Liver (tissue), 9 donors: Measurements from ENCODE around the gene NRN1. TPM values are rescaled to one million over a fixed set of nuclear protein-coding genes. Genes with fewer than 3 reads are reported as not detected.

Experiments used
- DNase-seq: peaks from one replicate; pipeline ENCODE4 v3.0.0-alpha.2; 2017; ENCODE audit warnings: low spot score
- H3K27ac ChIP-seq, 2 donors: one replicate each; pipeline ENCODE4 v1.7.0; 2013; ENCODE audit warnings: inconsistent platforms in 2 of 2, low read length in 2 of 2, control low read depth in 1 of 2, low read depth in 1 of 2, mild to moderate bottlenecking in 1 of 2
- H3K27me3 ChIP-seq, 4 donors: one replicate each; pipeline versions ENCODE4 v1.6.1 to v1.7.0; 2013; ENCODE audit warnings: low read length in 3 of 4, inconsistent platforms in 1 of 4, mild to moderate bottlenecking in 1 of 4, moderate library complexity in 1 of 4; ENCODE audit not compliant: control insufficient read depth in 4 of 4, insufficient read depth in 4 of 4
- H3K36me3 ChIP-seq, 4 donors: one replicate each; pipeline versions ENCODE4 v1.6.1 to v1.7.0; 2013; ENCODE audit warnings: low read length in 3 of 4, mild to moderate bottlenecking in 3 of 4, low read depth in 1 of 4, moderate library complexity in 1 of 4; ENCODE audit not compliant: control insufficient read depth in 4 of 4, insufficient read depth in 3 of 4
- H3K4me1 ChIP-seq, 4 donors: one replicate each; pipeline versions ENCODE4 v1.6.1 to v1.7.0; 2013; ENCODE audit warnings: low read length in 3 of 4, mild to moderate bottlenecking in 3 of 4, moderate library complexity in 1 of 4; ENCODE audit not compliant: control insufficient read depth in 4 of 4, insufficient read depth in 4 of 4
- H3K4me3 ChIP-seq, 3 donors: one replicate each; pipeline versions ENCODE4 v1.6.1 to v1.7.0; 2013; ENCODE audit warnings: low read length in 3 of 3, control low read depth in 1 of 3, low read depth in 1 of 3, mild to moderate bottlenecking in 1 of 3
- H3K9ac ChIP-seq, 2 donors: one replicate each; pipeline ENCODE4 v1.7.0; 2013; ENCODE audit warnings: low read length in 2 of 2, mild to moderate bottlenecking in 2 of 2, moderate library complexity in 2 of 2, control low read depth in 1 of 2, low read depth in 1 of 2
- H3K9me3 ChIP-seq, 4 donors: one replicate each; pipeline versions ENCODE4 v1.6.1 to v1.7.0; 2013; ENCODE audit warnings: low read length in 3 of 4; ENCODE audit not compliant: control insufficient read depth in 4 of 4
- ATF3 ChIP-seq: IDR thresholded peaks from 2 replicates; pipeline ENCODE4 v1.6.1; 2016; ENCODE audit warnings: antibody characterized with exemption
- CTCF ChIP-seq: fragments of 150-350 bp; IDR thresholded peaks from 2 replicates; pipeline ENCODE4 v1.5.1; 2017; ENCODE audit warnings: improper control_type of control experiment, low read depth, low read length; ENCODE audit not compliant: missing input control
- EGR1 ChIP-seq, 2 donors: IDR thresholded peaks; 2 replicates each; pipeline ENCODE4 v1.6.1; 2016 to 2018; ENCODE audit warnings: antibody characterized with exemption in 2 of 2, low read depth in 2 of 2
- FOXA1 ChIP-seq: IDR thresholded peaks from 2 replicates; pipeline ENCODE4 v1.6.1; 2016; ENCODE audit warnings: antibody characterized with exemption
- FOXA2 ChIP-seq: IDR thresholded peaks from 2 replicates; pipeline ENCODE4 v1.6.1; 2016; ENCODE audit warnings: antibody characterized with exemption
- GABPA ChIP-seq, 2 donors: IDR thresholded peaks in 1 of 2; conservative IDR thresholded peaks in 1 of 2; 2 replicates each; pipeline ENCODE4 v1.6.1; 2016; ENCODE audit warnings: antibody characterized with exemption in 2 of 2, mild to moderate bottlenecking in 1 of 2, moderate library complexity in 1 of 2
- HNF4A ChIP-seq, 2 donors: conservative IDR thresholded peaks; 2 replicates each; pipeline ENCODE4 v1.6.1; 2016; ENCODE audit warnings: antibody characterized with exemption in 2 of 2, mild to moderate bottlenecking in 2 of 2
- HNF4G ChIP-seq: IDR thresholded peaks from 2 replicates; pipeline ENCODE4 v1.6.1; 2016; ENCODE audit warnings: antibody characterized with exemption
- JUND ChIP-seq, 2 donors: IDR thresholded peaks; 2 replicates each; pipeline ENCODE4 v1.6.1; 2016; ENCODE audit warnings: antibody characterized with exemption in 2 of 2
- NR2F2 ChIP-seq: IDR thresholded peaks from 2 replicates; pipeline ENCODE4 v1.6.1; 2016; ENCODE audit warnings: antibody characterized with exemption
- RAD21 ChIP-seq, 2 donors: IDR thresholded peaks; 2 replicates each; pipeline ENCODE4 v1.6.1; 2016; ENCODE audit warnings: antibody characterized with exemption in 2 of 2, mild to moderate bottlenecking in 2 of 2
- RXRA ChIP-seq, 2 donors: IDR thresholded peaks; 2 replicates each; pipeline ENCODE4 v1.6.1; 2017 to 2018; ENCODE audit warnings: antibody characterized with exemption in 2 of 2, mild to moderate bottlenecking in 1 of 2
- SP1 ChIP-seq: IDR thresholded peaks from 2 replicates; pipeline ENCODE4 v1.6.1; 2018; ENCODE audit warnings: antibody characterized with exemption, mild to moderate bottlenecking
- TAF1 ChIP-seq: conservative IDR thresholded peaks from 2 replicates; pipeline ENCODE4 v1.6.1; 2016; ENCODE audit warnings: antibody characterized with exemption, mild to moderate bottlenecking
- YY1 ChIP-seq: IDR thresholded peaks from 2 replicates; pipeline ENCODE4 v1.6.1; 2016; ENCODE audit warnings: antibody characterized with exemption, mild to moderate bottlenecking
- ZBTB33 ChIP-seq: IDR thresholded peaks from 2 replicates; pipeline ENCODE4 v1.6.1; 2016; ENCODE audit warnings: antibody characterized with exemption
- WGBS: extraction: QIAGEN DNeasy Blood & Tissue Kit; methylation state at CpG from one replicate; pipeline ENCODE4 v1.1.7; 2013; 5-methylcytosine and 5-hydroxymethylcytosine counted together
- polyA plus RNA-seq, 2 donors: library from polyadenylated mRNA; stranded (reverse) in 1 of 2; unstranded in 1 of 2; fragments of 200-250 nt in 1 of 2; fragments of >200 nt in 1 of 2; fragmentation: Nextera tagmentation in 1 of 2; extraction: Ambion mirVana in 1 of 2; gene quantifications; one replicate each; pipeline versions ENCODE4 v1.2.1 to v1.2.3, GENCODE V29; 2013 to 2015
- total RNA-seq, 2 donors: library from RNA; depleted of rRNA; stranded (reverse); fragments of >200 nt; gene quantifications; one replicate each; pipeline ENCODE4 v1.2.3, GENCODE V29; 2014
- TF ChIP-seq, protein P1 (sequence below): IDR thresholded peaks from 2 replicates; pipeline ENCODE4 v1.6.1; 2016; ENCODE audit warnings: antibody characterized with exemption
- donor health status: healthy.
- donor health status: healthy.
- donor health status: healthy.
- donor health status: healthy.
- donor health status: healthy.

The NRN1 gene
- total and polyA plus RNA-seq, 4 donors = 1.2 to 2.9 (median 1.6) TPM

DNA sequence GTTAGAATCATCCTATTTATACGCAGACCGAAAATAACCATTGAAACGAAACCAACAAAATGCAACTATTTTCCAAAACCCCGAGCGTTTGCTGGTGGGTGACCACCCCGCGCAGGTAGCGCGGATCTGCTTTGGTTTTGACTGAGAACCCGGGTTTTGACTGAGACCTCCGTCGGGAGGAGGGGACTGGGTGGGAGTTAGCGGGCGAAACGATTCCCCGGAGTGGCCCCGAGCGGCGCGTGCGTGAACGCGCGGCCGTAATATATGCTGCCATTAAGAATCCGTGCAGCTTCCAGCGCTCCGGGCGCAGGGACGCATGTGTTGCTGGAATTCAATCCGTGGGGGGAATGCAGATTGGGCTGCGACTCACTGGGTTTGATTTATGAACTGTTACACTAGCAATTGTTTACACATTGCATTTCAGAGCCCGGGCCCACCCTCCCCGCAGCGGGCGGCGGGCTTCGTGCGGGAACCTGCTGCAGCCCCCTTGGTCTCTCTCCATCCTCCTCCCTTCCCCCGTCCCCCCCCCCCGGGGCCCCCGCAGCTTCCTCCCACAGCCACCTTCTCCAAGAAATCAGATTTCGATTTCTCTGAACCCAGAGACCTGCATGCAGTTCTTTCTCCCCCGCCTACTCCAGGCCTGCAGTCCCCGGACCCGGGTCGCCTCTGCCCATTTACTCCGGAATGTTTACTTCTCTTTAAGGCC lies 9.9 kb downstream of the NRN1 start:
- Histone ChIP-seq H3K9ac (peak overlapping the region in 1 of 2 donors; percentile 38), H3K27me3 (peaks cover 0 to 36% (median 12%) of the 10 kb centered on the region in 4 donors), H3K4me3 (peak overlapping the region; percentile 42 to 76 (median 67)), H3K9me3 (peaks cover 0 to 3% (median 0%) of the 10 kb centered on the region in 4 donors), H3K27ac (peak overlapping the region; percentile 38 to 53), H3K4me1 (peaks cover 8 to 26% (median 14%) of the 10 kb centered on the region in 4 donors), H3K36me3 (no peaks in the 10 kb centered on the region)
- DNase-seq = no peak
- TF ChIP-seq SP1 (no peak), YY1 (peak; percentile 13), NR2F2 (no peak)
- 3% methylated on average over 48 of the region's 48 CpGs for WGBS

DNA sequence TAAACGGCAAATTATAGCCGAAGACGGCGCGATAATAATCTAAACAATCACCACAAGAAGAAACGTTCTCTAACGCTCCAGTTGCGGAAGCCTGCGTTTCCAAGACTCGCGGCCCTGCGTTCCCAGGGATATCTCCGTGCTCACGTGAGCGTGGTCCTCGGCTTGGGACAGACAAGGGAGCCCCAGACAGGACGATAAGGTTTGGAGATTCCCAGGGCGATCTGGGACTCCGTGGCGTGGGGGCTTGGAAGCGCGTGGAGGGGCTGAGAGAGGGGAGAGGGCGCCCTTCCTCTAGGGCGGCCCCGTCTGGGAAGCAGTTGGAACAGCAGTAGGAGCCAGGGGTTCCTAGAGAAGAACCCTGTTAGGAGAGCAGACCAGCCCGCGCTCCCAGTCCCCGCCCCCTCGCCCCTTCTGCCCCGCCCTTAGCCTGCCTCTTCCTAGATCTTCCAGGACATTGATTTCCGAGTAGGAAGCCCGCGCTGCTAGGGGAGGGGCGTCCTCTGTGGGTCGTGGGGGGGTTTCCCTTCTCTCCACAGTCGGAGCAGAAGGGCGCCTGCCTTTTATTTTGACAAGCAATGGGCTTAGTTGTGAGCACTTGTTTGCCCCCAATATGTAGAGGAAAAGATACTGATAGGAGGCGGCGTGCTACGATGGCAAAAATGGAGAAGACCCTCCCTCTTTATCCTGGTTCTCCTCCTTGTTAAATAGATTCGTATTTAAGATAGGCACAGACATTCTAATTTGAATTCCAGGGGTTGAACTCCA lies 10.6 kb downstream of the NRN1 start:
- no peak for DNase-seq
- H3K9me3 ChIP-seq = peaks cover 0 to 3% (median 0%) of the 10 kb centered on the region in 4 donors
- H3K9ac ChIP-seq = peak overlapping the region in 1 of 2 donors; percentile 38
- TF ChIP-seq NR2F2 = no peak
- TF ChIP-seq HNF4A (conservative IDR thresholded peaks at IDR 0.05) = no peak
- H3K4me1 ChIP-seq = peaks cover 8 to 24% (median 12%) of the 10 kb centered on the region in 4 donors
- 7% methylated on average over 41 of the region's 41 CpGs for WGBS
- H3K4me3 ChIP-seq = peak overlapping the region in 2 of 3 donors; percentile 67 to 76
- H3K36me3 ChIP-seq = no peaks in the 10 kb centered on the region
- H3K27me3 ChIP-seq = peaks cover 0 to 29% (median 10%) of the 10 kb centered on the region in 4 donors
- H3K27ac ChIP-seq = peak overlapping the region; percentile 22 to 31

DNA sequence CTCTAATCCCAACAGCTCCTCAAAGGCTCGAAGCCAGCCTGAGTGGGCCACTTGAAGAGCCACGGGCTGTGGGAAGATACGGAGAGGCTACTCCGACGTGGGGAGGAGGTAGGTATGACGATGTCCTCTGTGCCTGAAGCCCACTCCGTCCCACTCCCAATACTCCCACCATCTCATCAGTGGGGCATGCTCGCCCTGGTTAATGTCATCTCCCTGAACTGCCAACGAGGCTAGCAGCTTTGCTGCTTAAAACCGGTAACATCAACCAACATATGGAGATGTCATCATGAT lies 11.1 kb downstream of the NRN1 start:
- Histone ChIP-seq H3K27ac (peak overlapping the region in 1 of 2 donors; percentile 7), H3K36me3 (no peaks in the 10 kb centered on the region), H3K9me3 (peaks cover 0 to 3% (median 0%) of the 10 kb centered on the region in 4 donors), H3K9ac (no peak overlapping the region), H3K4me3 (peak overlapping the region in 1 of 3 donors; percentile 67), H3K27me3 (peaks cover 0 to 26% (median 10%) of the 10 kb centered on the region in 4 donors), H3K4me1 (peaks cover 8 to 24% (median 12%) of the 10 kb centered on the region in 4 donors)
- DNase-seq = no peak
- TF ChIP-seq TAF1 = no peak
- no peak for TF ChIP-seq SP1
- TF ChIP-seq ATF3 = no peak
- no peak for TF ChIP-seq ZBTB33
- TF ChIP-seq HNF4A (conservative IDR thresholded peaks at IDR 0.05) = no peak
- TF ChIP-seq EGR1 (IDR thresholded peaks at IDR 0.05; ENCODE audit: low read depth in 2 of 2) = no peak
- no peak for TF ChIP-seq RAD21 (IDR thresholded peaks at IDR 0.05)
- no peak for TF ChIP-seq RXRA (IDR thresholded peaks at IDR 0.05)
- no peak for TF ChIP-seq NR2F2
- no peak for TF ChIP-seq GABPA (IDR thresholded peaks at IDR 0.05 in 1 of 2, conservative IDR thresholded peaks at IDR 0.05 in 1 of 2)
- no peak for TF ChIP-seq HNF4G
- TF ChIP-seq CTCF = no peak
- TF ChIP-seq, protein P1, sequence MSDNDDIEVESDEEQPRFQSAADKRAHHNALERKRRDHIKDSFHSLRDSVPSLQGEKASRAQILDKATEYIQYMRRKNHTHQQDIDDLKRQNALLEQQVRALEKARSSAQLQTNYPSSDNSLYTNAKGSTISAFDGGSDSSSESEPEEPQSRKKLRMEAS = no peak
- TF ChIP-seq JUND (IDR thresholded peaks at IDR 0.05) = no peak
- no peak for TF ChIP-seq FOXA1
- no peak for TF ChIP-seq FOXA2
- no peak for TF ChIP-seq YY1
- 16% methylated on average over 10 of the region's 10 CpGs for WGBS
